ENCODE measurements around the gene YBX2.

YBX2 gene

GRCh38 chr17:7308625-7309433 lies 14.4 kb upstream of the YBX2 start:
- DNase-seq (ENCODE audit: extremely low spot score) = peak; percentile 58
- ChIA-PET CTCF (no interaction called here), POLR2A (interaction anchor here (0.6 to 1.7 kb wide), 7 partner anchors 12 to 252 kb away, joined by 3 to 9 read pairs (median 3); partner anchors contain the start of genes NEURL4 and SLC2A4)
- TF ChIP-seq NFRKB (IDR thresholded peaks at IDR 0.05) (no peak), SUZ12 (IDR thresholded peaks at IDR 0.05) (no peak), LEF1 (IDR thresholded peaks at IDR 0.05; ENCODE audit: borderline replicate concordance) (no peak), FOXM1 (IDR thresholded peaks at IDR 0.05; ENCODE audit: borderline replicate concordance) (no peak), ELF4 (IDR thresholded peaks at IDR 0.05) (no peak), SP1 (IDR thresholded peaks at IDR 0.05) (no peak), ARNT (IDR thresholded peaks at IDR 0.05) (no peak), BHLHE40 (IDR thresholded peaks at IDR 0.05; ENCODE audit: borderline replicate concordance) (no peak), CTBP1 (IDR thresholded peaks at IDR 0.05; ENCODE audit: borderline replicate concordance) (no peak), FOXK2 (IDR thresholded peaks at IDR 0.05) (no peak), L3MBTL2 (conservative IDR thresholded peaks at IDR 0.05) (no peak), FOXA1 (IDR thresholded peaks at IDR 0.05) (no peak), TARDBP (IDR thresholded peaks at IDR 0.05) (no peak), ZNF384 (IDR thresholded peaks at IDR 0.05) (no peak), HDGF (IDR thresholded peaks at IDR 0.05; ENCODE audit: borderline replicate concordance) (no peak)
- TF ChIP-seq, protein P1, sequence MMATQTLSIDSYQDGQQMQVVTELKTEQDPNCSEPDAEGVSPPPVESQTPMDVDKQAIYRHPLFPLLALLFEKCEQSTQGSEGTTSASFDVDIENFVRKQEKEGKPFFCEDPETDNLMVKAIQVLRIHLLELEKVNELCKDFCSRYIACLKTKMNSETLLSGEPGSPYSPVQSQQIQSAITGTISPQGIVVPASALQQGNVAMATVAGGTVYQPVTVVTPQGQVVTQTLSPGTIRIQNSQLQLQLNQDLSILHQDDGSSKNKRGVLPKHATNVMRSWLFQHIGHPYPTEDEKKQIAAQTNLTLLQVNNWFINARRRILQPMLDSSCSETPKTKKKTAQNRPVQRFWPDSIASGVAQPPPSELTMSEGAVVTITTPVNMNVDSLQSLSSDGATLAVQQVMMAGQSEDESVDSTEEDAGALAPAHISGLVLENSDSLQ (IDR thresholded peaks at IDR 0.05) = no peak

DNA sequence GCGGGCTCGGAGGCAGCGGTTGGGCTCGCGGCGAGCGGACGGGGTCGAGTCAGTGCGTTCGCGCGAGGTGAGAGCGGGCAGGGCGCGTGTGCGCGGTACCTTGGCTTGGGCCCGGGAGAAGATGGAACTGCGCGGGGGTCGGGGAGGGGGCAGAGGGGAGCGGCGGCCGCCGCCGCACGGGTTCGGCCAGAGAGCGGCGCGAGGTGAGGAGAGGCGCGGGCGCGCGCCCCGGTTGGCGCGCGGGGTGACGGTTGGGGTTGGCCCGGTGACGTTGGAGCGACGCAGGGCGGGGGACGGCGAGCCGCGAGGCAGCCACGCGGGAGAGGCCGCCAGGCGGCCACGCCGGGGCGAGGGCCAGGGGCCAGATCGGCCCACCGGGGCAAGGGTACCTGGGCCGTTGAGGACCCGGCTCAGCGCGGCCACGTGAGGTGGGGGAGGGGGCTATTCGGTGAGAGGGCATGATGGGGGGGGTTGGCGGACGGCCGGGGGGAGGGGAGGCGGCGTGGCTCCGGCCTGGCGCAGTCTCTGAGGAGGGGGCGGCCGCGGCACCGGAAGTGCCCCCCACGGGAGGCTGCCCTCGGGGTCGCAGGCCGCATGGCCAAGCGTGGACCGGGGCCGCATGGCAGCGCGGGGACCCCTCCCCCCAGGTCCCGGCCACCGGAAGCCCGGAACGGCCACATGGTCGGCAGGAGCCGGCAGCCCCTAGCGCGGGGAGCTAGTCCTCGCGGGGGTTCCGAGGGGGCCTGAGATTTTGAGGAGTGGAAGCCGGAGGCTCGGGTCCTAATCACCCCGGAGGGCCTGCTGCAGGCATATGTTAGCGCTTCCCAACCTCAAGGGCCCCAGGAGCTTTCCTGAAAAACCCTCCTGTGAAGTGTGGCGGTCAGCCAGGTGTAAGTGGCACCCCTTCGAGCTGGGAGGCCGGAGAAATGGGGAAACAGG lies 13.5 kb upstream of the YBX2 start:
- ChIA-PET POLR2A (interaction anchor here (0.7 to 1.6 kb wide), 5 partner anchors 13 to 253 kb away, joined by 3 to 5 read pairs (median 3); partner anchors contain the start of genes NEURL4 and SLC2A4), CTCF (no interaction called here)
- TF ChIP-seq HDGF (IDR thresholded peaks at IDR 0.05; ENCODE audit: borderline replicate concordance) (no peak), L3MBTL2 (conservative IDR thresholded peaks at IDR 0.05) (peak; percentile 53)
- DNase-seq (ENCODE audit: extremely low spot score) = no peak

GRCh38 chr17:7306911-7307685 lies 12.7 kb upstream of the YBX2 start, which contains the start of gene EIF5A:
TSS of gene EIF5A (plus strand) at chr17:7307628. CDS start at chr17:7309636, 2,008 bp downstream.
- POLR2A ChIA-PET = no interaction called here
- TF ChIP-seq, protein P1 (IDR thresholded peaks at IDR 0.05) = peak; percentile 86
- no peak for TF ChIP-seq ZNF384 (IDR thresholded peaks at IDR 0.05)
- peak; percentile 97 for DNase-seq (ENCODE audit: extremely low spot score)
- CTCF ChIA-PET = no interaction called here

DNA sequence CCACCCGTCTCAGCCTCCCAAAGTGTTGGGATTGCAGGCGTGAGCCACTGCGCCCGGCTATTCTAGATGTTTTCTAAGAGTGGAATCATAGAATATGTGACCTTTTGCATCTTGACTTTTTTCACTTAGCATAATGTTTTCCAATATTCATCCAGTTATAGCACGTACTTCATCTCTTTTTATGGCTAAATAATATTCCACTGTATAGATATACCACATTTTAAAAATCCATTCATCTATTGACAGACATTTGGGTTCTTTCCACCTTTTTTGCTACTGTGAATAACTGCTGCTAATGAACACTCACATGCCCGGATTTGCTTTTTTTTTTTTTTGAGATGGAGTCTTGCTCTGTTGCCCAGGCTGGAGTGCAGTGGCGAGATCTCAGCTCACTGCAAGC lies 9.7 kb upstream of the YBX2 start:
- ChIA-PET POLR2A (no interaction called here), CTCF (interaction anchor here (2.0 kb wide), 1 partner anchor 8 kb away, joined by 9 read pairs; no protein-coding TSS in a partner anchor)
- TF ChIP-seq SP1 (IDR thresholded peaks at IDR 0.05) (no peak), LEF1 (IDR thresholded peaks at IDR 0.05; ENCODE audit: borderline replicate concordance) (no peak), ZNF384 (IDR thresholded peaks at IDR 0.05) (no peak), HDGF (IDR thresholded peaks at IDR 0.05; ENCODE audit: borderline replicate concordance) (no peak)
- DNase-seq (ENCODE audit: extremely low spot score) = no peak

DNA sequence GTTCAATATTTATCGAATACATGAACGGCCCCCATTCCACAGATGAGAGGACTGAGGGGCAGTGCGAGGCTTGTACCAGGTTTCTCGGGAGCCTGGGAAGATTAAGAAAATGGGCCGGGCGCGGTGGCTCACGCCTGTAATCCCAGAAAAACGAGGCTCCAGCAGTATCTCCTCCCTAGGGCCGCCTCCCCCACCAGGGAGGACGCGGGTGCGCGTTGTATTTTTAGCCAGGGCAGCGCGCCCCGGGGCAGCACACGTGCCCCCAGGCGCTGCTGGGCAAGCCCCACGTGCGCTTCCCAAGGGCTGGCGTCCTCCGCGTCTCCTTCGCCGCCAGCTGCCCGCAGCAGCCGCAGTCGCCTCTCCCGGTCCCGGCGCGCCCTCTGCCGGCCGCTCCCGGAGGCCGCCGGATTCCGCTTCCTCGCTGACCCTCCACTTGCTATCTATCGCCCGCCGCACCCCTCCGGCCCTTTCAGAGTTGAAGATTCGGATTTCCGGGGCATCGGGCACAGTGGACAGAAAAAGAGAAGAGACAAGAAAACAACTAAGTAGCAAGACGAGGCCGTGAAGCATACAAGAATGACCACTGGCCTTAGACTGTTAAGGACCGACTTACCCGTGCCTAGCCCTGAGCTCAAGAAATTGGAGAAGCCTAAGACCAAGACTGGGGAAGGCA lies 1.9 kb upstream of the YBX2 start:
- TF ChIP-seq TARDBP (IDR thresholded peaks at IDR 0.05) (no peak), L3MBTL2 (conservative IDR thresholded peaks at IDR 0.05) (peak; percentile 72), ARNT (IDR thresholded peaks at IDR 0.05) (peak; percentile 7; the same call in 1 of the 2 replicates), FOXK2 (IDR thresholded peaks at IDR 0.05) (no peak), SP1 (IDR thresholded peaks at IDR 0.05) (no peak), LEF1 (IDR thresholded peaks at IDR 0.05; ENCODE audit: borderline replicate concordance) (no peak)
- ChIA-PET CTCF (interaction anchor here (0.6 to 2.2 kb wide), 12 partner anchors 9 to 251 kb away, joined by 3 to 22 read pairs (median 5); partner anchors contain the start of gene SLC2A4), POLR2A (interaction anchor here (0.6 to 2.0 kb wide), 8 partner anchors 13 to 76 kb away, joined by 3 to 12 read pairs (median 4); partner anchors contain the start of genes ACADVL, DLG4, DVL2 and GABARAP)
- peak; percentile 92 for DNase-seq (ENCODE audit: extremely low spot score)

Measured in HEK293T (cell line).